Mucosa of descending colon (tissue), 3 donors: ENCODE measurements around the gene C19orf38. TPM values are rescaled to one million over a fixed set of nuclear protein-coding genes. Genes with fewer than 3 reads are reported as not detected.

Experiments used
- ATAC-seq: fragments of 200-7000 bp; cut with Tn5 transposase; one replicate; pipeline ENCODE4 v1.9.1; 2020; ENCODE audit warnings: mild to moderate bottlenecking, moderate library complexity
- DNase-seq, 3 donors: peaks; one replicate each; pipeline ENCODE4 v3.0.0-alpha.2; 2020
- H3K36me3 ChIP-seq: fragments of 200-600 bp; one replicate; pipeline ENCODE4 v1.8.0; 2021; ENCODE audit warnings: low read depth, mild to moderate bottlenecking
- H3K4me1 ChIP-seq: fragments of 200-600 bp; one replicate; pipeline ENCODE4 v1.8.0; 2021; ENCODE audit warnings: low read depth, mild to moderate bottlenecking
- H3K4me3 ChIP-seq: fragments of 200-600 bp; one replicate; pipeline ENCODE4 v1.8.0; 2021; ENCODE audit warnings: mild to moderate bottlenecking
- H3K9me3 ChIP-seq: fragments of 200-600 bp; one replicate; pipeline ENCODE4 v1.8.0; 2021; ENCODE audit warnings: mild to moderate bottlenecking
- CTCF ChIP-seq: fragments of 200-600 bp; IDR thresholded peaks from one replicate; pipeline ENCODE4 v1.8.0; 2022; ENCODE audit warnings: antibody characterized with exemption, mild to moderate bottlenecking
- intact Hi-C, 2 donors: fragments of 100-400 bp; cut with DNase I in 1 of 2; cut with micrococcal nuclease in 1 of 2; formaldehyde crosslinking; loops; one replicate each; pipeline versions ENCODE4 v1.11.0 to v1.11.1; 2022; cut with DNase I, micrococcal nuclease
- total RNA-seq, 3 donors: library from RNA; stranded (reverse); fragmentation: NEBNext Ultra II Directional in 2 of 3; extraction: Animal tissue kit (Norgen Biotek cat#: 25700) in 2 of 3; gene quantifications; one replicate each; pipeline versions ENCODE4 v1.2.1 to v1.2.4, GENCODE V29; 2021 to 2023
- donor health status: DM: no; HTN: no; CAD: no; lungs with moderate emphysema.
- donor health status: DM: no; HTN: no; CAD: no.
- donor health status: DM: no; HTN: yes; CAD: no.

The C19orf38 gene
- total RNA-seq, 3 donors from 2014 or later = 0.64 to 1.9 (median 0.73) TPM

DNA sequence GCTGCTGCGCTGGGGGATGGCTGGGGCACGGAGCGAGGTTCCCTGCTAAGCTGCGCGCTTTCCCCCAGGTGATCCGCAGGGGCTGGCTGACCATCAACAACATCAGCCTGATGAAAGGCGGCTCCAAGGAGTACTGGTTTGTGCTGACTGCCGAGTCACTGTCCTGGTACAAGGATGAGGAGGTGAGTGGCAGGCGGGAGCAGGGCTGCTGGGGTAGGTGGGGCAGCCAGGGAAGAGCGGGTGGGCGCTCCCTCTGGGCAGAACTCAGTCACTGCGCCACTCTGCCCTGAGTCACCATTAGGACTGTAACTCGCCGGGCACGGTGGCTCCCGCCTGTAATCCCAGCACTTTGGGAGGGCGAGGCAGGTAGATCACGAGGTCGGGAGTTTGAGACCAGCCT, 36.0 kb upstream of the C19orf38 start:
- TF ChIP-seq CTCF = no peak
- ATAC-seq (no peak), DNase-seq (no peak)
- Histone ChIP-seq H3K4me3 (no peak overlapping the region), H3K36me3 (peaks cover 3% of the 10 kb centered on the region), H3K9me3 (no peaks in the 10 kb centered on the region), H3K4me1 (no peaks in the 10 kb centered on the region)
- intact Hi-C loops = no loop called here

GRCh38 chr19:10812902-10813404, 35.3 kb upstream of the C19orf38 start:
- no peak for TF ChIP-seq CTCF
- Histone ChIP-seq H3K4me3 (no peak overlapping the region), H3K36me3 (peaks cover 3% of the 10 kb centered on the region), H3K9me3 (no peaks in the 10 kb centered on the region), H3K4me1 (no peaks in the 10 kb centered on the region)
- peak in 2 of 3 donors; percentile 29 to 42 for DNase-seq
- peak; percentile 36 for ATAC-seq
- intact Hi-C loops = no loop called here

DNA sequence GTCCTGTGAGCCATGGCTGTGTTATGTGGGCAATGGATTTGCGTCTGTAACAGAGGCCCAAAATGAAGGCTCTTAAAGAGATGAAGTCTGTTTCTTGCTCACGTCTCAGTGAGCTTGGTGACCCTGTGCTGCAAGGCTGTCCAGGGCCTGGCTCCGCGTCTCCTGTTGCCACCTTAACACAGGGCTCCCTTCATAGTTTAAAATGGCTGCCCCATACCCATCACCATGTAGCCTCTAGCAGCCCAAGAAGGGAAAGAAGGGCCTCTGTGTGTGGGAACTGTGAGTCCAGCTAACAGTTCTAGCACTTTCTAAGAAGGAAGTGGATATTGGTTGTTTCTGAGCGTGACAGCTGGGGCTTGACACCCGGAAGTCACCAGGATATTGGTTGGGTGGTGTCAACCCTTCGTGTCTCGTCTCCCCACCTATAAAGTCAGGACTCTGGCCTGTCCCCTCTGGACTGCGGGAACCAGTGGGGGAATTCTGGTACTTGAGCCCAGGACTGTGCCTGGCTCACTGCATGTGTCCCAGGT, 33.1 kb upstream of the C19orf38 start:
- intact Hi-C loops = no loop called here
- Histone ChIP-seq H3K4me3 (no peak overlapping the region), H3K36me3 (no peaks in the 10 kb centered on the region), H3K4me1 (no peaks in the 10 kb centered on the region), H3K9me3 (no peaks in the 10 kb centered on the region)
- no peak for TF ChIP-seq CTCF
- DNase-seq = no peak
- no peak for ATAC-seq

GRCh38 chr19:10815969-10816644, 32.1 kb upstream of the C19orf38 start:
- no peak for TF ChIP-seq CTCF
- Histone ChIP-seq H3K4me3 (no peak overlapping the region), H3K4me1 (no peaks in the 10 kb centered on the region), H3K36me3 (peaks cover 10% of the 10 kb centered on the region), H3K9me3 (no peaks in the 10 kb centered on the region)
- ATAC-seq (no peak), DNase-seq (no peak)
- intact Hi-C loops = no loop called here

- DNase-seq = no peak
- TF ChIP-seq CTCF = no peak
- intact Hi-C loops = no loop called here
- Histone ChIP-seq H3K36me3 (peaks cover 10% of the 10 kb centered on the region), H3K9me3 (no peaks in the 10 kb centered on the region), H3K4me1 (no peaks in the 10 kb centered on the region), H3K4me3 (no peak overlapping the region)
- ATAC-seq = no peak
Measured at GRCh38 chr19:10816691-10817090, 31.5 kb upstream of the C19orf38 start.
